Stimulated activated CD4-positive, alpha-beta T cell treated with anti-CD3 and anti-CD28 coated beads, Interleukin-1b, Interleukin-23, amount 100 ng/mL, for 1 hour (primary cell): ENCODE results near the gene ABLIM1.

Experiments
- DNase-seq, 2 donors: peaks; one replicate each; pipeline ENCODE4 v3.0.0-alpha.2; 2020; ENCODE audit warnings: low read depth in 2 of 2

ABLIM1 gene

DNA sequence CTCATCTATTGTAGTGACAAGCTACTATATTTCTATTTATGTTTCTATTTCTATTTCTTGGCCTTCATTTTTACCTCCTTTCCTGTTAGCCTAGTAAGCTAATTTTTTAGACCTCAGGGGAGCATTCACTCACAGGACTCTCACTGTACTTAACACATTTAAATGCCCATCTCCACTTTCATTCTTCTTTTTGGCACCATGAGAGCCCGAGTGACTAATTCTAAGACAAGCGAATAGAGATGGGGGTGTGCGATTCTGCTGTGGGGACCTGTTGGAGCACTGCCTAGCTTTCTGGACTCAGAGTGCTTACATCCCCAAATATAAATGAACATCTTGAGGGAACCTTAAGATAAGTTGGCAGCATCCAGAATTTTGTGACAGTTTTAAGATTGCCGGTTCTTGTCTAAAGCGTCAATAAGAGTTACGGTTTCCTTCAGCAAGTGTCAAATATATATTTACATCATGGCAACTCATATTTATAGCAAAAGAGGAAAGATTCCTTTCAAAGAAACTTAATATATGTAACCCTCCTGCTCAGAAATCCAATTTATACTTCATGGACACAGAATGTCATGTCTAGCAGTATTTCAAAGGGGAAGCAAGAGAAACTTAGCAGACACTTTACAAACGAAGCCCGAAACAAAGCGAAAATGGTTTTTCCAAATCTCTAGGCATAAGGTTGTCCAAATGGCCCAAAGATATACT lies 199.7 kb downstream of the ABLIM1 start:
- no peak for DNase-seq

DNA sequence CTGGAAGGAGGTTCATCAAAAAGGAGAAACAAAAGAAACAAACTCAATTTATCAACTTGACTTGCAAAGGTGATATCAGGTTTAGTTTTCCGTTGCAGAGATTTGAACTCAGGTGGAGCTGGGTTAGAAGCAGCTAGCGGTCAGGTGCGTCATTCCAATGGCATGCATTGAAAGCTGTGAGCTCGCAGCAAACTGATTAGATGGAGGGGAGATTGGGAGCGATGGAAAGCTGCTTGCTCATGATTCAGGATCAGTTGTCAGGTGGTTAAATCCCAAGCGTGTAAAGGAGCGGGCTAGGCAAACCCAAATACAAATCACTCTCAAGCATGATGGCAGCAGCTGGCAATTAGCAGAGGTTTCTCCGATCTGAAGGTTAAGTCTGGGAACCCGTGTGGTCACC lies 204.5 kb downstream of the ABLIM1 start:
- DNase-seq = no peak

- DNase-seq = no peak
Observed at GRCh38 chr10:114448897-114449296, 209.2 kb downstream of the ABLIM1 start.

DNA sequence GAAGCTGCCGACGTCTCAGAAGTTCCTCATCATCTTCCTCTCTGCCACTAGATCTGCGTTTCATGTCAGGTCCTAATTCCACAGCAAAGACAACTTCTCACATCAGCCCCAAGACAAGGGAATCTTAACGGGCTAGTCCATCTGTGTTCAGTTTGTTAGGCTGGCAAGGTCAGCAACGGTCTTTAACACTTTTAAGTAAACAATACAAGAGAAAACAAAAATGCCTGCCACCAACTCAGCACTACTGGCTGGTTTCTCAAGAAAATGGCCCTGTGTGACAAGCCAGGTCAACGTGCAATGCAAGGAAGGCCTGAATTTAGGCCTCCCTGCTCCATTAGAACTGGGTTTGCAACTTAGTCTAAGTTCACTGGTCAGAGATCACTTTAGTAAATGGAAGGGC lies 212.7 kb downstream of the ABLIM1 start:
- DNase-seq = no peak

GRCh38 chr10:114444819-114445218 lies 213.3 kb downstream of the ABLIM1 start:
- DNase-seq = no peak

- DNase-seq = no peak
Observed at GRCh38 chr10:114442091-114442630, 215.9 kb downstream of the ABLIM1 start.

GRCh38 chr10:114441107-114441506 lies 217.0 kb downstream of the ABLIM1 start:
- no peak for DNase-seq

- DNase-seq = no peak
Observed at GRCh38 chr10:114437473-114438292, 220.4 kb downstream of the ABLIM1 start.

- DNase-seq = no peak
Observed at GRCh38 chr10:114436941-114437340, 221.1 kb downstream of the ABLIM1 start.

- no peak for DNase-seq
Observed at GRCh38 chr10:114432566-114433093, 225.4 kb downstream of the ABLIM1 start.

DNA sequence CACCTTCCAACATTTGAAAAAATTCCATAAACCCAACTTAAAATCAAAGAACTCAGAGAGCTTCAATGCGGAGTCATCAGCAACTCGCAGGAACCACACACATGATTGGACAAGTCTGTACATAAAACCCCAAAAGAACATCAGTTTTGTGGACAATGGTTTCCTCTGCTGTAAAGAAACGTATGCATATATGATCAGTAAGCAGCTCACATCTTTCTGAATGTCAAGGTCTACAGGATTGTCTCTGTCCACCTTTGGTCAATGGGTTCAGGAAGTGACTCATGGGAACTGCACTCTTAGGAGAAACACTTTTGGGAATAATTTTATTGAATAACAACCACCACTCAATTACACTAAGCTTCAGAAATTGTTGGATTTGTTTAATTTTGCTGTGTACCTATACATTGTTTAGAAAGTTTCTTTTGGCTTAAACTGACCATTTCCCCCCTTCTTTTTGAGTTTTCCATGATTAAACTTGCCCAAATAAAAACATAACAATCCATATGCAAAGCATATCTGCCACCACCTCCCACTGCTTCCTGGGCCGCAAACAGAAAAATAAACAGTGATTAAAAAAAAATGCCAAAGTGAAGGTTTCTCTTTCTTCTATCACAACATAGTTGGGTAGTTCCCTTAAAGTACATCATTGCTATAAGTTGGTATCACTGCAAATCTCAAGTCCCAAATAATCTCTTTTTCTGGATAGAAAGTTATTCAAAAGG lies 226.5 kb downstream of the ABLIM1 start:
- no peak for DNase-seq

GRCh38 chr10:114430688-114431413 lies 227.2 kb downstream of the ABLIM1 start:
- DNase-seq = no peak

DNA sequence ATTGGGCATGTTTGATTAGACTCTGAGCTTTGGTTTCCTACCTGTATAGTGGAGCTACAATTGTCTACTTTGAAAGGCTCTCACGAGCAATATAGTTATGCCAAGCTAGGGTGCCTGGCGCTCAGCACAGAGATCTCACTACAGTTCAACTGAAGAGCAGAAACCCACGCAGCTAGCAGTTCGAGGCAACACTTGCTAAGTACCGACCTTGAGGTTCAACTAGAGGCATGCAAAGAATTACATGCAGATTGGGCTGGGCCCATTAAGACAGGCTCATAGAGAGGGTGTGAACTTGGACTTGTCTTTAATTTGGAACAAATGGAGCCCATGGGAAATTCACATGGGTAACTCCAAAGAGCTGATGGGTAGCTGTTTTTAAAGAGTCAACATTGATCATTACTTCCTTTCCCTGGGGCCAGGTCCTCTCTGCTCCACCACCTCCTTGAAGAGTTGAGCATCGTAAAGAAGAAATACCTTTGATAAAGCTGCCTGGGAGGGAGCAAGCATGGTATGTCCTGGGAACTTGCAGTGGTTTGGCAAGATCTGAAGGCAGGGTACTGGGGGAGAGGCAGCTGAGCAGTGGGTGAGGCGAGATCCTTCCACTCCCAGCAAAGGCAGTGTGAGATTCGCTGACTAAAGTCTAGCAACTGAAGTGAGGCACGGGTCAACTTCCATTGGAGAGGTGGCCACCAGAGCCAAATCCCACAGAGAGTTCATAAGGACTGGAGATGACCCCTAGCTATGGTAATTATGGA lies 228.3 kb downstream of the ABLIM1 start:
- DNase-seq = no peak

GRCh38 chr10:114427124-114427852 lies 230.8 kb downstream of the ABLIM1 start:
- no peak for DNase-seq

DNA sequence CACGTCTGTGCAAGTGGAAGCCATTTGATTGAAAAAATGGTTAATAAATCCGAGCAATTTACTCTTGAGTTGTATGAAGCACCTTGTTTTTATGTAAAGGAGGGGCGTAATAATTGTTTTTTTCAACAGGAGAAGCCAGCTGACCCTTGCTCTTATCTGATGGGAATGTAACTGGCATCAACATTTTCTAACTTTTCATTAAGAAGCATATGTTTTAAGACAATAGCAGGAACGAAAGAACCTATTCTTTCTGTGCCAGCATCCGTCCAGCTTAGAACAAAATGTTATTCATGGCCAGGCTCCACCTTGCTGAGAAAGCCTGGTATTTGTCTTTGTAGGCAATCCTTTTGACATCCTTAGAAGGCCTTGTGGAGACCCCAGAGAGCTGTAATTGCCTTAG lies 231.6 kb downstream of the ABLIM1 start:
- no peak for DNase-seq

DNA sequence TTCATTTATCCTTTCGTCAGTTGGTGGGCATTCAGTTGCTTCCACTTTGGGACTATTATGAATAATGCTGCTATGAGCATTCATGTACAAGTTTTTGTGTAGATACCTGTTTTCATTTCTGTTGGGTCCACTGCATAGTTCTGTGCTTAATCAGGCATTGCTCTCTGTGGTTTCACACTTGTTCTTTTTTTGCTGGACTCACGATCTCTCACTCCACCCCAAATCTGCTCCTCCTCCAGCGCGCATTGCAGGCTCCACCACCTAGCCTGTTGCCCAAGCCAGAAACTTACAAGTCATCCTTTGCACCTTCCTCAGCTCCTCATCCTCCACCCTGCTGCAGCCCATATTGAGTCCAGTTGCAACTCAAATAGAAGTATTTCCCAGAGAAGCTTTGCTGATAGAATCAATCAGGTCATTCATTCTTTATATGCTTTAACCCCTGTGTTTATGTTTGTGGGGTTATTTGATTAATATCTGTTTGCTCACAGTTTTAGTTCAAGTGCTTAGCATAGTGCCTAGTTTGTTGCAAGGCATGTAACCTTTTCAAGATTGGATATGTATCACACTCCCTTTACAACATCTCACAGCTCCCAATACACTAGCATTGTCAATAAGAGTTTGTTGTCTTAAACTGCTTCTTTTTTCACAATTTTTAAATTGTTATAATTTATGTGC lies 237.1 kb downstream of the ABLIM1 start:
- DNase-seq = no peak

DNA sequence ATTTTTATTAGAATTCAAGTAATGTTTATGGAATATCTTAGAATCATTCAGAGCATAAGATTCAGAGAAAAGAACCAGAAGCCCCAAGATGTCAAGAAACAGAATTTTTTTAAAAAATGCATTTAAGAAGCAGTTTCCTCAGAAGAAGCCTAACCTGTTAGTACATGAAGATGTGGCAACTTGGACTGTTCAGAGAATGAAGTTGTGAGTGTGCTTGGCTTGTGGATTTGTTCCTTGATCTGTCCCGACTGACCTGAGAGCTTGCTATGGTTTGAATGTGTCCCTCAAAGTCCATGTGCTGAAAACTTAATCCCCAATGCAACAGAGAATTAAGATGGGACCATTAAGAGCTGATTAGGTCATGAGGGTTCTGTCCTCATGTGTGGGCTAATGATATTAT lies 240.0 kb downstream of the ABLIM1 start:
- no peak for DNase-seq

GRCh38 chr10:114412907-114413797 lies 244.9 kb downstream of the ABLIM1 start:
- DNase-seq = no peak
